DLD1 (cell line): ENCODE data around the gene ZGPAT.
"Not testable (repeated sequence)": the region's sequence is repeated elsewhere in the genome, so short reads cannot be mapped to it uniquely, and the experiment has no call there.

Experiments
- in situ Hi-C: cut with HindIII; loops from 2 replicates; pipeline ENCODE4 v1.10.0; 2017; ENCODE audit warnings: low sequenced_read_pairs

The ZGPAT gene

GRCh38 chr20:63702036-63702665, 5.7 kb upstream of the ZGPAT start:
- in situ Hi-C loops = no loop called here

- in situ Hi-C loops = no loop called here
Measured at GRCh38 chr20:63702751-63703470, 4.9 kb upstream of the ZGPAT start.

DNA sequence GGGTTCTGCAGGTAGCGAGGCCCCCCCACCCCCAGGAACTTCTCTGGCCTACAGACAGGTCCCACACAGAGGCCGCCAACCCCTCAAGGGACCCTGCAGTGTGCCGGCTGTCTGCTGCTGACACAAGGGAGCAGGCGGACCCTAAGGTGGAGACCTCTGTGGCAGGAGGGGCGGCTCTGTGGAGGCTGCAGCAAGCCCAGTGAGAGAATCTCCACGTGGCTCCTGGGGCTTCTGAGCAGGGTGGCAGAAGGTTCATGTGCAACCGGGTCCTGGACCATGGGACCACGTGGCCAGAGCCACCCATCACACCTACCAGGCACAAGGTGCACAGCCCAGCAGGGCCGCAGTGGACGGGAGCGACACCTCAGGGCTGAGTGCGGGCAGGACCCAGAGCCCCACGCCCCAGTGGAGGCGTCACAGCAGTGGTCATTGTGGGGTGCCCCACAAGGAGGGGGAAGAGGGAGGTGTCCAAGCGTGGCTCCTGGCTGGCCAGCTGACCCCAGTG, 4.3 kb upstream of the ZGPAT start:
- in situ Hi-C loops = no loop called here

GRCh38 chr20:63703976-63704748, 3.7 kb upstream of the ZGPAT start:
- in situ Hi-C loops = no loop called here

DNA sequence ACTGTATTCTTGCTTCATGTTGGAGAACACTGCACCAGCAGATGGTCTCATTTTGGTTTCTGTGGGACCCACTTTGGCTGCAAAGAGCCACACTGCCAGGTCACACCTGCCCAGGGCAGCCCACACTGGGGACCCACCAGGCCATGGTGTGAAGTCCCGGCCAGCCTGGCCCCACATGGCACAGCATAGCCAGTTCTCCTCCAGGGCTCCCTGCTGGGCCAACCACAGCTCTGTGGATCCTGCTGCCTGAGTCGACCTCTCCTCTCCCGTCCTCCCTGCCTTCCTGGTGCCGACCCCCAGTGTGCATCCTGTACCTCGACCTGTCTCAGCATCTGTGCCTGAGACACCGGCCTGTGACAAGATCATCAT, 3.1 kb upstream of the ZGPAT start:
- in situ Hi-C loops = no loop called here

DNA sequence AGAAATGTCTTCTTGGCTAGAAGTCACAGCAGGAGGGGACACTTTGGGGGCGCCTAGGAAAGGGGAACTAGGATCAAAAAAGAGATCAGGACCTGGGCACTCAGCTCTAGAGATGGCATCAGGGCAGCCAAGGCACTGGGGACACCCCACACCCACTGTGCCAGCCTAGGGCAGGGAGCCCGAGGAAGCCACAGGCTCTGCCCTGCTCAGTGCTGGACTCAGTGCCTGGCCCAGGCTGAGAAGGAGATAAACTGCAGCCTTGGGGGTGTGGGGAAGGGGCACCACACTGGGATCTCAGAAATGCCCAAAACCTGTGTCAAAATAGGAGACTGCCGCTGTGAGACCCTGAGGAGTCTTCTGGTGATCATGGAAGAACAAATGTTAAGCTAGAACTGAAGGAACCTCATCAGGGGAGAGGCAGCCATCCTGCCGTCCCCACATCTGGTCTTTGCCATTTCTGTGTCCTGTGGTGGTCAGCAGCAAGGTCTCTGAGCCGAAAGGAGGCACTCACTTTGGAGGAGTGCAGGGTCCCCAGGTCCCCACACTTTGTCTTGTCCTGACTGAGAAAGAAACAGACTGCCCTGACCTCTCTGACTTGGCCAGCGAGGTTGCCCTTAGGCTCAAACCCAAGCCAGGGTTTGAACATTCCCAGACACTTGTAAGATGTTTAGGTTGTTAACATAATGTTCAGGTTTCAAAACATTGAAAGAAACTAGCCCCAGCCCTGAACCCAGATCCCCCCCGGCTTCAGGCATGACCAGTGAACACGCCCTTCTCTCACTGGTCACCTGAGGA, 2.4 kb upstream of the ZGPAT start:
- in situ Hi-C loops = no loop called here

GRCh38 chr20:63706027-63706695, 1.7 kb upstream of the ZGPAT start:
- in situ Hi-C loops = no loop called here

- in situ Hi-C loops = no loop called here
Measured at GRCh38 chr20:63706852-63707557, 834 bp upstream of the ZGPAT start.

DNA sequence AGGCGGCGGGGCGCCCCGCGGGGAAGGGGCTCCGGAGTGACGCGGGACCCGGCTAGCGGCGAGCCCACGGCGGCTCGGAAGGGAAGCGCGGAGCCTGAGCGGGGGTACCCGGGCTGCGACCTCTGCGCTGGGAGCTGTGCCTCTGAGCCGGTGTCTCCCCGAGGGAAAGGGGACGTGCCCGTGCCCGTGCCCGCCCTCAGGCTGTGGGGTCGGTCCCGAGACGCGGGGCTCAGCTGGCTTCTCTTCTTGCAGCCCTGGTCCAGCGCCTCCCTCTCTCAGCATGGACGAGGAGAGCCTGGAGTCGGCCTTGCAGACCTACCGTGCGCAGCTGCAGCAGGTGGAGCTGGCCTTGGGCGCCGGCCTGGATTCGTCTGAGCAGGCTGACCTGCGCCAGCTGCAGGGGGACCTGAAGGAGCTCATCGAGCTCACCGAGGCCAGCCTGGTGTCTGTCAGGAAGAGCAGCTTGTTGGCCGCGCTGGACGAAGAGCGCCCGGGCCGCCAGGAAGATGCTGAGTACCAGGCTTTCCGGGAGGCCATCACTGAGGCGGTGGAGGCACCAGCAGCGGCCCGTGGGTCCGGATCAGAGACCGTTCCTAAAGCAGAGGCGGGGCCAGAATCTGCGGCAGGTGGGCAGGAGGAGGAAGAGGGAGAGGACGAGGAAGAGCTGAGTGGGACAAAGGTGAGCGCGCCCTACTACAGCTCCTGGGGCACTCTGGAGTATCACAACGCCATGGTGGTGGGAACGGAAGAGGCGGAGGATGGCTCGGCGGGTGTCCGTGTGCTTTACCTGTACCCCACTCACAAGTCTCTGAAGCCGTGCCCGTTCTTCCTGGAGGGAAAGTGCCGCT, 686 bp downstream of the ZGPAT start:
- in situ Hi-C loops = no loop called here

DNA sequence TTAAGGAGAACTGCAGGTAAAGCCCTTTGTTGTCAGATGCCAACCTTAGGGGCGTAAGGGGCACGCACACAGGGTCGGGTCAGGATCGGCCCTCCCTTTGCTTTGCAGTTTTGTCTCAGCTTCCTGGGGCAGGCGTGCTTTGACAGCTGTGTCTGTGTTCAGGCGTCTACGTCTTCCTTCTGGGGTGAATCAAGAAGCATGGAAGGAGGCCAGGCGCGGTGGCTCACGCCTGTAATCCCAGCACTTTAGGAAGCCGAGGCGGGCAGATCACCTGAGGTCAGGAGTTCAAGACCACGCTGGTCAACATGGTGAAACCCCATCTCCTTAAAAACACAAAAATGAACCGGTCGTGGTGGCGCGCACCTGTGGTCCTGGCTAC, 1.3 kb downstream of the ZGPAT start:
- in situ Hi-C loops = no loop called here

- in situ Hi-C loops = no loop called here
Measured at GRCh38 chr20:63711085-63711645, 3.3 kb downstream of the ZGPAT start.

- in situ Hi-C loops = no loop called here
Measured at GRCh38 chr20:63712191-63712590, 4.4 kb downstream of the ZGPAT start.

DNA sequence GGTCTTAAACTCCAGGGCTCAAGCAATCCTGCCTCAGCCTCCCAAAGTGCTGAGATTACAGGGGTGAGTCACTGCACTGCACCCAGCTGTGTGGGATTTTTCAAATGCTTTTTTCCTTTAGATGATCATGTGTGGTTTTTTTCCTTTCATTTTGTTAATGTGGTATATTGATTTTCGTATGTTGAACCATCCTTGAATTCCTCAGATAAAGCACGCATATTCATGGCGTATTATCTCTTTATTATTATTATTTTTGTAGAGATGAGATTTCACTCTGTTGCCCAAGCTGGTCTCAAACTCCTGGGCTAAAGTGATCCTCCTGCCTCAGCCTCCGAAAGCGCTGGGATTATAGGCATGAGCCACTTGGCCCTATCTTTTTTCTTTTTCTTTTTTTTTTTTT, 7.0 kb downstream of the ZGPAT start:
- in situ Hi-C loops = no loop called here

DNA sequence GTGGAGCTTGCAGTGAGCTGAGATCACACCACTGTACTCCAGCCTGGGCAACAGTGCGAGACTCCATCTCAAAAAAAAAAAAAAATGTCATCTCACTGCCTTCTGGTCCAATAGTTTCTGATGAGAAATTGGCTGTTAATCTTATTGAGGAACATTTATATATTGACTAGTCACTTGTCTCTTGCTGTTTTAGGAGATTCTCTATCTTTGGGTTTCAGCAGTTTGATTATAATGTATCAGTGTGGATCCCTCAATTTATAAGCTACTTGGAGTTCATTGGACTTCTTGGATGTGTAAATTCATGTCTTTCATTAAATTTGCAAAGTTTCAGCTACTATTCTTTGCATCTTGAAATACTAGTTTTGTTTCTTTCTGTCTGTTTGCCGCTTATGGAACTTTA, 11.2 kb downstream of the ZGPAT start:
- in situ Hi-C loops = no loop called here

DNA sequence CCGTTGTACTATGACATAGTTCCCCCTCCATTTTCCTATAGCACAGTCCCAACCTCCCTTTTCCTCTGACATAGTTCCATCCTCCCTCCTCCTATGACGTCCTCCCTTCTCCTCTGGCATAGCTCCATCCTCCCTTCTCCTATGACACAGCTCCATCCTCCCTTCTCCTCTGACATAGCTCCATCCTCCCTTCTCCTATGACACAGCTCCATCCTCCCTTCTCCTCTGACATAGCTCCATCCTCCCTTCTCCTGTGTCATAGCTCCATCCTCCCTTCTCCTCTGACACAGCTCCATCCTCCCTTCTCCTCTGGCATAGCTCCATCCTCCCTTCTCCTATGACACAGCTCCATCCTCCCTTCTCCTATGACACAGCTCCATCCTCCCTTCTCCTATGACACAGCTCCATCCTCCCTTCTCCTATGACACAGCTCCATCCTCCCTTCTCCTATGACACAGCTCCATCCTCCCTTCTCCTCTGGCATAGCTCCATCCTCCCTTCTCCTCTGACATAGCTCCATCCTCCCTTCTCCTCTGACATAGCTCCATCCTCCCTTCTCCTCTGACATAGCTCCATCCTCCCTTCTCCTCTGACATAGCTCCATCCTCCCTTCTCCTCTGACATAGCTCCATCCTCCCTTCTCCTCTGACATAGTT, 15.3 kb downstream of the ZGPAT start:
- in situ Hi-C loops = not testable (repeated sequence)

GRCh38 chr20:63730189-63730733, 22.4 kb downstream of the ZGPAT start:
- in situ Hi-C loops = not testable (repeated sequence)

- in situ Hi-C loops = no loop called here
Measured at GRCh38 chr20:63731410-63731809, 23.6 kb downstream of the ZGPAT start.
